Activated gamma-delta T cell (primary cell): ENCODE results near the gene PRR5L.

Experiments
- DNase-seq: peaks from one replicate; lab custom pipeline; 2025; lab: John Stamatoyannopoulos, UW

PRR5L gene

GRCh38 chr11:36402568-36403170 lies 106.6 kb downstream of the PRR5L start:
- no peak for DNase-seq

GRCh38 chr11:36403661-36404060 lies 107.6 kb downstream of the PRR5L start:
- DNase-seq = no peak

GRCh38 chr11:36404831-36405230 lies 108.7 kb downstream of the PRR5L start:
- no peak for DNase-seq

GRCh38 chr11:36405585-36406367 lies 109.7 kb downstream of the PRR5L start:
- DNase-seq = no peak

GRCh38 chr11:36407356-36407755 lies 111.3 kb downstream of the PRR5L start:
- no peak for DNase-seq

GRCh38 chr11:36408498-36409136 lies 112.5 kb downstream of the PRR5L start:
- DNase-seq = no peak

- no peak for DNase-seq
Measured at GRCh38 chr11:36409152-36409816, 113.2 kb downstream of the PRR5L start.

GRCh38 chr11:36411202-36411640 lies 115.1 kb downstream of the PRR5L start:
- DNase-seq = no peak

GRCh38 chr11:36412781-36413383 lies 116.8 kb downstream of the PRR5L start:
- DNase-seq = no peak

GRCh38 chr11:36417154-36417553 lies 121.1 kb downstream of the PRR5L start:
- DNase-seq = no peak

GRCh38 chr11:36419791-36420424 lies 123.8 kb downstream of the PRR5L start:
- DNase-seq = no peak

- no peak for DNase-seq
Measured at GRCh38 chr11:36421546-36422155, 125.6 kb downstream of the PRR5L start.

- DNase-seq = no peak
Measured at GRCh38 chr11:36425561-36426081, 129.5 kb downstream of the PRR5L start.

GRCh38 chr11:36426226-36426848 lies 130.2 kb downstream of the PRR5L start:
- DNase-seq = no peak

GRCh38 chr11:36427079-36427478 lies 131.0 kb downstream of the PRR5L start:
- DNase-seq = no peak

GRCh38 chr11:36427876-36428275 lies 131.8 kb downstream of the PRR5L start:
- no peak for DNase-seq

- DNase-seq = no peak
Measured at GRCh38 chr11:36431429-36432092, 135.5 kb downstream of the PRR5L start.

- DNase-seq = no peak
Measured at GRCh38 chr11:36432093-36432469, 136.0 kb downstream of the PRR5L start.

GRCh38 chr11:36432738-36433137 lies 136.7 kb downstream of the PRR5L start:
- no peak for DNase-seq

GRCh38 chr11:36436064-36436463 lies 140.0 kb downstream of the PRR5L start:
- no peak for DNase-seq
